Thyroid gland (tissue), 4 donors: ENCODE results near the gene DSG3.

Source experiments
- CTCF ChIP-seq, 6 experiments: fragments of 200-600 bp in 3 of 6; fragments of 450-650 bp in 3 of 6; sonication (generic) in 3 of 6; IDR thresholded peaks; one replicate each; pipeline ENCODE4 v1.5.1; 2016 to 2019; ENCODE audit warnings: antibody characterized with exemption in 6 of 6, mild to moderate bottlenecking in 2 of 6, inconsistent platforms in 1 of 6, moderate library complexity in 1 of 6
- POLR2A ChIP-seq, 2 donors: fragments of 450-650 bp; IDR thresholded peaks; one replicate each; pipeline ENCODE4 v1.6.1; 2017; ENCODE audit warnings: antibody characterized with exemption in 2 of 2, mild to moderate bottlenecking in 2 of 2, moderate library complexity in 1 of 2

DNA sequence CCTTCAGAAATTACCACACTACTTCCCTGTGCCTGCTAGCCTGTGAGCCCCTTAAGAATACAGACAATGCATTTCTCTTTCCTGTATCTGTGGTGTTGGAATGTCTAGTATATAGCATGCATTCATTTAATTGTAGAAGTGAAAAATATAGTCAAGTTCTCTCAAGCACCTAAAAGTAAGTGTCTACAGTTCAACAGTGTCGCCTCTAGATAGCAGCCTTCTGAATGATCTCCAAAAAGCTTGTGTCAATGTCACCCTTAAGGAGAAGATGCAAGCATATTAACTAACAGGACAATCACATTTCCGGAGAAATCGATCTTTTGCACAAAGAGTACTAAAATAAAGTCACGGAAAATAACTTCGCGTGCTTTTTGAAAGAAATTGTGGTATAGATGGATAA, 27.5 kb upstream of the DSG3 start:
- no peak for TF ChIP-seq CTCF (IDR thresholded peaks at IDR 0.05)
- no peak for TF ChIP-seq POLR2A (IDR thresholded peaks at IDR 0.05)
